ENCODE data around the gene TSHR. TPM values are rescaled to one million over a fixed set of nuclear protein-coding genes. Genes with fewer than 3 reads are reported as not detected.
A peak's percentile ranks its signal among the peaks of the same experiment; 100 is the strongest.
"Not testable (repeated sequence)": the region's sequence is repeated elsewhere in the genome, so short reads cannot be mapped to it uniquely, and the experiment has no call there.

TSHR gene
- total RNA-seq, 2 donors from 2014 or later, result not detected

DNA sequence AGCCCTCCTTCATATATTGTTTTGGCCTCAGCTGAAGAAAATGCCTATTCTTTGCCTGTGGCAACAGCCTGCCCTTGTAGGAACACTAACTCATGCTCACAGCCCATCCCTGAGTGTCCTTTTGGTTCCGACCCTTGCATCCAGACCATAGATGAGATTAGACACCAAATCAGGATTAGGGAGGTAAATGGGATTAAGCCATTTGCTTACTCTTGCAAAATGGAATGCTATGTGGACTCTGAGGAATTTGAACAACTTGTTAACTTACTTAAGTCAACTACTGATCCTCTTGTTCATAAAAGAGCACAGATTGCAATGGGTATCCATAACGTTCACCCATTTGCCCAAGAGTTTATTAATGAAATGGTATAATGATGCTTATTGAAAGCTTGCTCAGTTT, 27.3 kb downstream of the TSHR start:
- ATAC-seq, result no peak
- intact Hi-C loops (cut with DNase I), result no loop called here
- DNase-seq, result no peak

DNA sequence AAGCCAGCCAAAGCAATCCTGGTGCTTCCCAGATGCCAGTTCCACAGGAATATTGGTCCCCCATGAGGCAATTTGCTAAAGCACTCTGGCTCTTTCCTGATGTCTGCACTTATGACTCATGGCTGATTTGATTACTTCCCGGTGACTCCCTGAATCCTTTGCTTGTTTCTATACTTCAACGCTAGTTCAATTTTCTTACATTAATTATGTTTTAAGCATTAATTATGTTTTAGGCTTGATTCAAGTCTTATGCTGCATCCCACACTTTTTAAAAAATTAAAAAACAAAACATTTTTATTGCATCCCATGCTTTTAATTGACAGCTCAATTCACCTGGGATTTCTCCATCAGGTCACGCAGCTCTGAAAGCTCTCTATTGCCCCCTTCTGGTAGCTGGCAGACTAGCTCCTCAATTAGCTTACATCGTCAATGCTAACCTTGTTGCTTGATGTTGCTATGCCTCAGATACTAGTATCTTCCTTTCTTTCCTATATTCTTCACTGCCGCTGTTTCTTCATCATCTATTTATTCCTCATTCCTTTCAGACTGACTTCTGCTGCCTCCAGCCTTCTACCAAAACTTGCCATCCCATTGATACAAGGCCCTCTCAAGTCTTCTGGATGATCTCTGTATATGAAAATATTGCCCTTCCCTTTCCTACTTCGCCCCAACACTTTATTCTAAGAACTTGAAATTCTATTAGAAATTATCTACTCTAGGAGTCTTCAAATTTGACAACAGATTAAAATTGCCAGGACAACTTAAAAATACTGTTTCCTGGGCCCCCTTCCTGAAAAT, 32.0 kb downstream of the TSHR start:
- ATAC-seq, result peak; percentile 44 to 81
- intact Hi-C loops (cut with DNase I), result loop anchor here in 1 of 2 donors (1.0 kb wide), 1 partner anchor 33 kb away; no protein-coding TSS in a partner anchor
- DNase-seq, result peak; percentile 57

DNA sequence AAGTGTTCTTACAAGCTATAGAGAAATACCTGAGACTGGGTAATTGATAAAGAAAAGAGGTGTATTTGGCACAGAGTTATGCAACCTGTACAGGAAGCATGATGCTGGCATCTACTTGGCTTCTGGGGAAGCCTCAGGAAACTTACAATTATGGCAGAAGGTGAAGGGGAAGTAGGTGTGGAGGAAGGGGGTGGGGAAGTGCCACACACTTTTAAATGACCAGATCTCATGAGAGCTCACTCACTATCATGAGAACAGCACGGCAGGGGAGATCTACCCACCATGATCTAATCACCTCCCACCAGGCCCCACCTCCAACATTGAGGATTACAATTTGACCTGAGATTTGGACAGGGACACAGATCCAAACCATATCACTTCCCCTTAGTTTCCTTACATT, 32.8 kb downstream of the TSHR start:
- intact Hi-C loops (cut with DNase I), result no loop called here
- DNase-seq (no peak), ATAC-seq (no peak)

DNA sequence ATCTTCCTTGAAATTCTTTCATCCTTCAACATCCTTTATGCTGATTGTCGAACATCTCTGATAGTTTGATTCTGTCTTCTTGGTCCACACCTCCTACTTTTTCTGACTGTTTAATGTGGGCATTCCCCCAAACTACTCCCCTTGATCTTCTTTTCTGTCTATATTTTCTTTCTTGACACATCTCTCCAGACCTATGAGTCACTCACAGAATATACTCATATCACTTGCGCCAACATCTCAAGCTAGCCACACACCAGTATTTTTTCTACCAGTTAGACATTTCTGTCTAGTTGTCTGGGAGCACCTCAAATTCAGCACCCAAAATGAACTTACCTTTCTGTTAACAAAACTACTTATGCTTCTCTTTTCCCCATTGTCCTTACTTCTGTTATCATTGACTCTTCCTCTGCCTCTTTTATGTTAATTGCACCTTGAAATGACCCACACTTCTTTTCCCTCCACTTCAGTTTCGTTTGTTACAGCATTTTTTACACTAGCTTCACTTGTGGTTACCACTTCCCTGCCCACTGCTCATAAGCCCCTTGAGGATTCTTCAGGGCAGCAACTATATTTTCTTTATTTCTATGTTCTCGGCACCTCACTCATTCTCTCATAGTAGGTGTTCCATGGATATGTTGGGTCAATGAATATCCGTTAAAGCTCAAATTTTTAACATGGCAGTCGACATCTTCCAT, 33.5 kb downstream of the TSHR start:
- ATAC-seq (no peak), DNase-seq (no peak)
- intact Hi-C loops (cut with DNase I), result no loop called here

DNA sequence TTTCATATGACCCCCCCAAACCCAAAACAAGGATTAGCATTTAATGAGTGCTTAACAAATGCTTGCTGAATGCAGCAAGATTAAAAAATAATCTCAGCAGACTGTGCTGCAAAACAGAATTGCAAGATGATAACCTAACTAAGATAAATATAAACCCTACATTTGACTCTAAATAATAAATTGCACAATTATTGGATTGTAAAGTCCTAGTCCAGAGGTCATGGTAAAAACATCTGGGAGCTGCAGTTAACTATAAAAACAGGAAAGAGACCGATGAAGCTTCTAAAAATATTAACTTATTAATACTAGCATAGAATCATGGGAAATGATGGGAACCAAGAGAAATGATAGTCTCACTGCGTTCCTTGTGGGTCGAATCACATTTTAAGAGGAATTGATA, 37.2 kb downstream of the TSHR start:
- ATAC-seq (no peak), DNase-seq (no peak)
- intact Hi-C loops (cut with DNase I), result no loop called here

DNA sequence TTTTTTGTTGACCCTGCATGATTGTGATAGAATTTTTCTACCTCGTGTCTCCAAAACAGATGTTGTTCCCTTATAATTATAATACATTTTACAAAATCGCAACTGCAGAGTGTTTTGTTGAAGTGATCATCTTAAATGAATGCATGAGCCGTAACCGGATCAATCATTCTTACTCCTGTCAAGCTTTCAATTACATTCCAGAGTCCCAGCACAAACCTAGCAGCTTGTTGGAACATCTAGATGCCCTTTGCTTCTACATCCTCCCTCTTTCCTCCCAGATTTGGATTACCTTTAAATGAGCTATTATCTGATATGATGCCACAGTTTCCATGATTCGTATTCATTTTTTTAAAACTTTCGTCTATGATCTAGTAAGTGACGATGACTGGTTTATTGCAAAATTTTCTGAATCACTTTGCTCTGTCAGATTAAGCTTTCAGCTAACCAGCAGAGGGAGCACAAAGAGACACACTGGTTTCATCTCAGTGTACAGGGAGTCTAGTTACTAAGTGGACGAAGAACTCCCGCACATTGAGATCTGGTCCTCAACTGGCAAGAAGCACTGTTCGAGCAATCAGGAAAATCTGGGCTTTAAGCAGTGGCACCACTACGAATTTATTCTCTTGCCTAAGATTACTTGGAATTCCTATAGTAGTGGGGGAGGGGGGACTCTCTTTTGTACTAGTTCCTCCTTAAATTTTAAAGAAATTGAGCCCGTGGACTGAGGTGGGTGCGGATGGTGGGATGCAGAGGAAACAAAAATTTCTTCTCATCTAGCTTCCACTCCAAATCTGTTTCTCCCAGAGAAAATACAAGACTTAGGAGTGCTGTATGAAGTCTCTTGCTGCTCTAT, 40.9 kb downstream of the TSHR start:
- no peak for DNase-seq
- intact Hi-C loops (cut with DNase I), result loop anchor here in 1 of 2 donors (5.0 kb wide), 2 partner anchors 166 to 216 kb away; no protein-coding TSS in a partner anchor
- peak; percentile 95 to 98 for ATAC-seq

DNA sequence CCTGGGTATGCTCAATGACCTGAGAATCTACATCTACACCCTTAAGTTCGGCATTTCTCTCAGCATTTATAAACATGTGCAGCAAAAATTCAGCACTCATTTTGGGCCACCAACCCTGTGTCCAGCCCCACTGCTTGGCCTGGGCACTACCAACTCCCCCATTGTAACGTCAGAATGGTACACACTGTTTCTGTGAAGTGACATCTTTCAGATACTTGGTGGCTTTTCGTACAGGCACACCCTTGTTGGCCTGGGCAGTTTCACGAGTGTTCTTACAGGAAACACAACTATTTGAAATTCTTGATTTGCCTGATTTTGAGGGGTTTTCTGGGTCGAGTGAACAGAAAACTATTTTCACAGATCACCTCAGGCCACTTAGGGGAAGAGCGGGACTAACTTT, 46.0 kb downstream of the TSHR start:
- intact Hi-C loops (cut with DNase I), result no loop called here
- ATAC-seq, result no peak
- no peak for DNase-seq

DNA sequence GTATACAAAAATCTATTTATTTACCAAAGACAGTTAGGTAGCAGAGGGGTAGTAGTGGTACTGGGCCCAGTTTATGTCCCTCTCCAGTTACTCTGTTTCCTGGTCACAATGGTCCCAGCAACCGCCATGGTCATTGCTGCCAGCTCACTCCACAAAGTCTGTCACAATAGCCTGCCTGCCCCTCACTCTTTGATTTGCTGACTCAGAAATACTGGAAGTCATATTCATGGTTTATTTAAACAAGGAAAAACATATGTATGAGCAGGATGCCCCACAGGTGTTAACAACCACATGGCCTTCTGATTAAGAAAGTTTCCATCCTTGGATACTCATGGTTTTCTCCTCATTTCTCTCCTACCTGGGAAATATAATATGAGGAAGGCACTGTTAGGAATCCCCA, 49.2 kb downstream of the TSHR start:
- ATAC-seq (no peak), DNase-seq (no peak)
- intact Hi-C loops (cut with DNase I), result no loop called here

DNA sequence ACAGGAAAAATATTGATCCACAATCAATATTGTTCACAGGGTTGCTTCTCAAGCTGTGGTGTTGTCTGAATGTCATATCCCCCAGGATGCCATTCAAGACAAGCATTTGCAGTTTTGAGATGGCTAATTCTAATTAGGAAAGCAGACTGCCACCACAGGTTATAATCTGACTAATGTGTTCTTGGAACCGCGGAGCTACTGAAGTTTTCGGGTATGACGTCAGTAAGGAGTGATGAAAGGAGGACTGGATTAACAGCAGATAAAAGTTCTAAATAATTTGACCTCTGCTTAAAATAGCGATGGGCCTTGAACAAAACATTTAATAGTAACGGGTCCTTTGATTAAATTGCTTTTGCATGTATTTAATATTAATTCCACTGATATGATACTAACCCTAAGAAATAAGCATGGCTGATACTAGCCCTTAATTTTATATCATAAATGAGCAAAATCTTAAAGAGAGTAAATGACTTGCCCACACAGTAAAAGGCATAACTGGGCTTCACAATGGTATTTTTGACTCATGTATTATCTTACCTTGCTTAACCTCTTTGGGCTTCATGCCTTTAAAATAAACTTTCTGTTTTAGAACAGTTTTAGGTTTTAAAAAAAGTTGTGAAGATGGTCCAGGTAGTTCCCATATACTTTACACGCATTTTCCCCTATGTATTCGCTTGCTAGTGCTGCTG, 50.3 kb downstream of the TSHR start:
- DNase-seq, result no peak
- intact Hi-C loops (cut with DNase I), result no loop called here
- ATAC-seq, result peak in 1 of 2 donors; percentile 87

DNA sequence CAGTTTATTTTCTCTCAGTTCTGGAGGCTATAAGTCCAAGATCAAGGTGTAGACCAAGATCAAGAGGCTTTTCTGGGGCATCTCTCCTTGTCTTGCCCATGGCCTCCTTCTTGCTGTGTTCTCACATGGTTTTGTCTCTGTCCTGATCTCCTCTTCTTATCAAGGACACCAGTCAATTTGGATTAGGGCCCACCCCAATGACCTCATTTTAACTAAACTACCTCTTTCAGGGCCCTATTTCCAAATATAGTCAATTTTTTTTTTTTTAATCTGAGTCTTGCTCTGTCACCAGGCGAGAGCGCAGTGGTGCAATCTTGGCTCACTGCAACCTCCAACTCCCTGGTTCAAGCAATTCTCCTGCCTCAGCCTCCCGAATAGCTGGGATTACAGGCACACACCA, 50.8 kb downstream of the TSHR start:
- ATAC-seq, result no peak
- DNase-seq, result no peak
- intact Hi-C loops (cut with DNase I), result no loop called here

DNA sequence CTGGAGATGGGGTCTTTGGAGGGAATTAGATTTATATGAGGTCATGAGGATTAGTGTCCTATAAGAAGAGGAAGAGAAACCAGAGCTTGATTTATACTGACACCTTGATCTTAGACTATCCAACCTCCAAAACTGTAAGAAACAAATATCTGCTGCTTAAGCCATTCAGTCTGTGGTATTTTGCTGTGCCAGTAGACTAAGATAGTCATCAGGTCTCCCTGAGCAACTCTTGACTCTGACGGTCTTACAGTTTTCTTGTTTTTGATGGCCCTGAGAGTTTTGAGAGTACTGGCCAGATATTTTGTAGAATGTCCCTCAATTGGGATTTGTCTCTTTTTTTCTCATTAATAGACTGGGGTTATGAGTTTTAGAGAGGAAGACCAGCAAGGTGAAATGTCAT, 51.7 kb downstream of the TSHR start:
- ATAC-seq, result no peak
- no peak for DNase-seq
- intact Hi-C loops (cut with DNase I), result no loop called here

DNA sequence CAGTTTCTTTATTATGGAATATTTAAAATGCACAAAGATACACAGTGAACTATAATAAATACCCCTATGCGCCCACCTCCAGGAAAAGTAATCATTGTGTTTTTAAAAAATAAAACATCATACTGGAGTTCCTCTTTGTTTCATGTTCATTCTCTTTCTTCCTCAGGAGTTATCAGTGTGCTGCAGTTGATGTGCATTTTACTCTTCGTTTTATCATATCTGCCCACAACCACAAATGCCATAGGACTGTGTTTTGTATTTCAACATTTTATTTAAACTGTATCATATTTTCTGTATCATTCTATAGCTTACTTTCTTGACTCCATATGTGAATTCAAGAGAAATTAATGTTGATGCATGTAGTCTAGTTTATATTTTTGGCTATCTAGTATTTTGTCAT, 53.9 kb downstream of the TSHR start:
- ATAC-seq (no peak), DNase-seq (no peak)
- intact Hi-C loops (cut with DNase I), result no loop called here

DNA sequence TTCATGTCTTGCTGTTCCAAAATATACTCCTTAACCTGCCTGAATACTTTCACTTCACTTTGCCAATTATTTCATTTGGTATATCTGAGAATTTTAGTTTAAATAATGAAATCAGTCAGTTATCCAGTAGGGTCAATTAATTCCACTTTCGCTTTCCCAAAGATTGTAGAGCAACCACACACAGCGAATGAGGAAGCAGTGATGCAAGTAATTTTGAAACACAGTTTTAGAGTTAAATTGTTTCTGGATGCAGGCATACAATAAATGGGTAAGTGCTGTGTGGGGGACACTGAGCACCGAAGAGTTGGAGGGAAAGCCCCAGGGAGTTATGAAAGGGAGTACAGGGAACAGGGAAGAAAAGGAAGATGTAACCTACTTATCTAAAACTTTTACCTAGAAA, 62.8 kb downstream of the TSHR start:
- no peak for DNase-seq
- intact Hi-C loops (cut with DNase I), result no loop called here
- no peak for ATAC-seq

DNA sequence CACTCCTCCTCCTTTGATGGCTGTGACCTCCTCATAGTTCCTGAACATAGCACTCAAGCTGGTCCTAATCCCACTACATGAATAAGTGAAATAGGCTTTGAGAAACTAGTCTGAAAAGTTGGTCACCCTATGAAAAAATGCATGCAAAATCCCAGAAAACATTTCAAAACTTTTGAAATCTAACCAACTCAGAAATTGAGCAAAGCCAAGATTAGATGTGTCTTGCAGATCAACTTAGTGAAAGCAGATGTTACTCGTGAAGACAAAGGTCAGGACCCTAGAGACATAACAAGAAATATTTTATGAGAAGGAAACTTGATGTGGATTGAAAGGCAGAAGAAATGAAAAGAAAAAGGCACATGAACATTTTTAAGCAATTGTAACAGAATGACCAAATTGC, 63.3 kb downstream of the TSHR start:
- DNase-seq (no peak), ATAC-seq (no peak)
- intact Hi-C loops (cut with DNase I), result no loop called here

DNA sequence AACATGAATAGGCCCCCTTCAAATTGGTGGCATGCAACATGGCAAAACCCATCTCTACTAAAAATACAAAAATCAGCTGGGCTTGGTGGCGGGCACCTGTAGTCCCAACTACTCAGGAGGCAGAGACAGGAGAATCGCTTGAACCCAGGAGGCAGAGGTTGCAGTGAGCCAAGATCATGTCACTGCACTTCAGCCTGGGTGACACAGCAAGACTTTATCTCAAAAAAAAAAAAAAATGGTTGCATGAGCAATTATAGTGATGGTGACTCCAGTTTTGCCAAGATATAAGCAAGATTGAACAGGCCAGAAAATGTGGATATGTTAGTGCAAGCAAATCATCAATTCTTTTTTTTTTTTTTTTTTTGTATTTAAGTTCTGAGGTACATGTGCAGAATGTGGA, 63.7 kb downstream of the TSHR start:
- ATAC-seq; DNase-seq; intact Hi-C loops (cut with DNase I): not testable (repeated sequence)

DNA sequence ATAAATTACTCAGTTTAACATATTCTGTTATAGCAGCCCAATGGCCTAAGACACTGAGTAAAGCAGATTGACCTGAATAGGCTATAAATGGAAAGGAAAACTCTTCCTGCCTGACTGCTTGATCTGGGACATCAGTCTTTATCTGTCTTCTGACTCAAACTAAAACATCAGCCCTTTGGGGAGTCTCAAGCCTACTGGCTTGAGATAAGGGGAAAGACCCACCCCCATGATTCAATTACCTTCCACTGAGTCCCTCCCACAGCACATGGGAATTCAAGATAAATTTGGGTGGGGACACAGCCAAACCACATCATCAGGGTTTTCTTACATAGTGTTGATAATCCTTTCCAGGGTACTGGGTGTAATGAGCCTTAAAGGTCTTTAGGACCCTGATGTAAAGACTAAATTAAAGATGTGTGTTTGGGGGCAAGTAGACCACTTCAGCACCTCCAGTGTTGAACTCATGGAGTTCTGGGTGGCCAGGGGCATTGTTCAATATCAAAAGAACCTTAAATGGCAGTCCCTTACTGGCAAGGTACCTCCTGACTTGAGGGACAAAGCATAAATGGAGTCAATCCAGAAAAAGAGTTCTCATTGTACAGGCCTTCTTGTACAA, 67.8 kb downstream of the TSHR start:
- DNase-seq (no peak), ATAC-seq (no peak)
- intact Hi-C loops (cut with DNase I), result no loop called here

DNA sequence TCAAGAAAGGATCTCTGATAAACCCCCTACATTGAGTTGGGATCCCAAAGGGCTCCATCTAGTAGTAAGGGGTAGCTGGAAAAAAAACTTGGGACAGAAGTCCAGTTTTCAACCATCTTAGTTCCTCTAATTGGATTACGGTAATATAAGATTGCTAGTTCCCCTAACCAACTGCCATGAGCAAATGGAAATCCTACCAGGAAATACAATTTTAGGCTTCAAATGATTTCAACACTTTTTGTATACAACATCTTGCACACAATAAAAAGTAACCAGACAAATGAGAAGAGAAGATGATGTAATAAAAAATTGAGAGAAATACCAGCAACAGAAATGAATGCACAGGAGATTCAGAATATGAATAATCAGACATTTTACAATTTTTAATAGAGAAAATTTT, 73.0 kb downstream of the TSHR start:
- DNase-seq, result no peak
- intact Hi-C loops (cut with DNase I), result no loop called here
- ATAC-seq, result no peak

DNA sequence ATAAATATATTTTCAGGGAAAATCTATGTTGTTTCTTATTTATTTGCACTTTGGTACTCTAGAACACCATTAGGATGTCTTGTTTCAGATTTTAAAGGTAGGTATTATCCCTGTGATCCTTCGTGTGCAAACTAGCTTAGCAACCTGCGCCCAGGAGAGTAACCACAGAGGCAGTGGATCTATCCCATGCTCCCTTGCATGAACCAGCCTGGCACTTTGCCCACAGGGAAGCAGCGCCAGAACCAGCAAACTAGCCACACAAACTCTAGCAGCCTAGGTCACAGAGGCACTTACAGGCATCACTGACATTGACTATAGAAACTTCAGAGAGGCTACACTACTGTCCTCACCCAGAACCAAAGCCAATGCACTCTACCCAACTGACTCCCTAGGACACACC, 76.1 kb downstream of the TSHR start:
- intact Hi-C loops (cut with DNase I), result no loop called here
- DNase-seq (no peak), ATAC-seq (no peak)

DNA sequence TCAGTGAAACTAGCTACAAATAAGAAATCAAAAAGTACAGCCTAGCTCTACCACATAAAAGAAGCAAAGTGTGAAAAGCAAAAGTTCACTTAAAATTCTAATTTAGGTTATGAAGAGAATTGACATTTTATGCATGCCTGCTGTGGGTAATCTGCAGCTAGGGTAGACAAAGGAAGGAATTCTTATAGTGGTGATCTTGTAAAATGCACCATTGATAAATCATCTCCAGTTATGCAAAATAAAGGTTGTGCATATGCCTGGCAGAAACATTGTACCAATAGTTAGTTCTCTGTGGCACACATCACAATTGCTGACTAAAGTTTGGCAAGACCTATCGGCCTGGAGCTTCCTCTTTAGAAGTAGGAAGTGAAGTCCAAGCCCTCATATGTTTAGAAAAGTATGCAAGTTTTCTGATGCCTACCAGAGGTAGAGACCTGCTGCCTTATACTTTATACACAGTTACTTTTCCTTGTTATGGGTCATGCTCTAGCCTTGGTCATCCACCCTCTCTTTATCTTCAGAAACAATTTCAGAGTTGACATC, 78.3 kb downstream of the TSHR start:
- ATAC-seq, result no peak
- intact Hi-C loops (cut with DNase I), result no loop called here
- no peak for DNase-seq
